ENCODE measurements around the gene APELA. TPM values are rescaled to one million over a fixed set of nuclear protein-coding genes. Genes with fewer than 3 reads are reported as not detected.

APELA gene
- total and polyA plus RNA-seq, 2 of the 4 experiments (the other 2 are of a cell fraction): not detected

DNA sequence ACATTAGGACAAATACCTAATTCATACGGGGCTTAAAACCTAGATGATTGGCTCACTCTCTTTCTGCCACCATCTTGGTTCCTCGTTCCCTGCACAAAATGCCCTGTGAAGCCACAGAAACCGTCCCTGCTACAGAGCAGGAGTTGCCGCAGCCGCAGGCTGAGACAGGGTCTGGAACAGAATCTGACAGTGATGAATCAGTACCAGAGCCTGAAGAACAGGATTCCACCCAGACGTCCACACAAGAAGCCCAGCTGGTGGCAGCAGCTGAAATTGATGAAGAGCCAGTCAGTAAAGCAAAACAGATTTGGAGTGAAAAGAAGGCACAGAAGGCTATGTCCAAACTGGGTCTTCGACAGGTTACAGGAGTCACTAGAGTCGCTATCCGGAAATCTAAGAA lies 66.2 kb downstream of the APELA start:
- Histone ChIP-seq H3K79me1 (ENCODE audit: low read depth in 1 of 2, low read length in 2 of 2) (no peaks in the 10 kb centered on the region), H3K27ac (ENCODE audit: insufficient read depth, low read length) (no peak overlapping the region), H2AK9ac (replicated peaks; ENCODE audit: low read depth, low read length, poor library complexity) (no peak overlapping the region), H2BK5ac (ENCODE audit: low read depth, low read length, poor library complexity, severe bottlenecking) (no peak overlapping the region), H3K23ac (ENCODE audit: low read depth, low read length) (no peak overlapping the region), H3K4me2 (ENCODE audit: low read depth, low read length) (no peak overlapping the region), H2BK15ac (ENCODE audit: low read depth, low read length) (no peak overlapping the region), H3K4me1 (ENCODE audit: control insufficient read depth, insufficient read depth, low read length) (no peaks in the 10 kb centered on the region), H3K27me3 (ENCODE audit: control insufficient read depth, insufficient read depth, low read length) (no peaks in the 10 kb centered on the region), H4K5ac (ENCODE audit: low read depth, low read length) (no peak overlapping the region), H3K36me3 (ENCODE audit: control insufficient read depth, insufficient read depth, low read length) (no peaks in the 10 kb centered on the region), H3K9me3 (ENCODE audit: control insufficient read depth, insufficient read depth, low read length) (no peaks in the 10 kb centered on the region), H4K8ac (ENCODE audit: low read depth in 2 of 2, low read length in 2 of 2) (no peak overlapping the region), H2AFZ (replicated peaks; ENCODE audit: low read length, poor library complexity) (no peak overlapping the region), H3K9ac (ENCODE audit: low read depth, low read length) (no peak overlapping the region), H4K91ac (ENCODE audit: insufficient read depth, low read depth, low read length) (no peak overlapping the region), H3K4me3 (ENCODE audit: insufficient read depth, low read depth, low read length) (no peak overlapping the region), H2BK120ac (ENCODE audit: low read depth, low read length) (no peak overlapping the region), H4K20me1 (ENCODE audit: insufficient read depth, low read length) (no peaks in the 10 kb centered on the region), H2AK5ac (ENCODE audit: low read depth, low read length) (no peak overlapping the region), H2BK20ac (ENCODE audit: low read depth, low read length) (no peak overlapping the region), H3K4ac (ENCODE audit: low read depth, low read length) (no peak overlapping the region), H3K18ac (ENCODE audit: low read depth, low read length) (no peak overlapping the region), H3K14ac (replicated peaks; ENCODE audit: low read depth, low read length) (no peak overlapping the region), H3K56ac (ENCODE audit: extremely low read depth, insufficient read depth, low read length) (no peak overlapping the region), H3K9me1 (ENCODE audit: insufficient read depth, low read length) (no peaks in the 10 kb centered on the region)
- ATAC-seq (ENCODE audit: low read depth): no peak
- no TSS peak for BruUV-seq (replicated peaks)
- dilution Hi-C loops (cut with HindIII; ENCODE audit: low sequenced_read_pairs, unreplicated experiment) (no loop called here), intact Hi-C loops (cut with micrococcal nuclease) (no loop called here), in situ Hi-C loops (cut with MboI; ENCODE audit: low sequenced_read_pairs) (no loop called here)
- TF ChIP-seq POLR2A (IDR thresholded peaks at IDR 0.05; ENCODE audit: low read depth, low read length): no peak
- TF ChIP-seq NFE2L2 (IDR thresholded peaks at IDR 0.05; ENCODE audit: low read depth, low read length): no peak
- no peak for TF ChIP-seq CHD1 (IDR thresholded peaks at IDR 0.05; ENCODE audit: low read depth, low read length)
- CTCF ChIA-PET: no interaction called here
- POLR2A ChIA-PET (ENCODE audit: unreplicated experiment): no interaction called here
- WGBS, 2 experiments (ENCODE audit: extremely low coverage in 2 of 2, insufficient read length in 1 of 2): 64% methylated on average over 3 of the region's 9 CpGs; no CpG with 5 or more reads in 1 of the 2 experiments
- no peak for DNase-seq
